Activated gamma-delta T cell (primary cell): ENCODE results near the gene PPP1R36.
"Not testable (repeated sequence)": the region's sequence is repeated elsewhere in the genome, so short reads cannot be mapped to it uniquely, and the experiment has no call there.

Experiments used
- DNase-seq: peaks from one replicate; lab custom pipeline; 2025; lab: John Stamatoyannopoulos, UW

Gene PPP1R36

DNA sequence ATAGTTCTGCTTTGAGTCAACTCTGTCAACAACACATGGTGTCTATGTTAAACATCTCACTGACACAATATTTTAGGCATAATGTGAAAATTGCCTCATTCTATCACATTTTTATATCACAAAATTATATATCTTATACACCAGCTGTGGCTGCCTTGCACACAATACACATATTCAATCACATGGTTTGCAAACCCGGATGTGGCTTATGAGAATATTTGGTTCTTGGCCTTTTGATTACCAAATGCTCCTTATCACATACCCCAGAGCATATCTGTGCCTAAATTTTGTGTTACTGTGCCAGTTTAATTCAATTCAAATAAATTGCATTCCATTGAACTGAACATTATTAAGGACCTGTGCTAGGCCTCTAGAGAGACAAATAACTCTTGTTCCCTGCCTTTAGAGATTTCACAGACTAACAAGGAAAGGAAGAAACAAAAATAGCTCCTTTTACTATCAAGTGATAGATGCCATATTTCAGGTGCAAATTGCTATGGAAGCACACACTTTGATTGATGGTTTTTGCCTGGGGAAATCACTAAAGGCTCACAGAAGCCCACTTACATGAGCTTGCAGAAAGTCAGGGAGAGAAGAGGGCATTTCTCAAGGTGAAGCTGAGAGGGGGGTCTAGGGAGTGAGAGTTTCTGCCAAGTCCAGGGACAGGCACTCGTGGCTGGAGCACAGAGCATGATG is 63.4 kb downstream of the PPP1R36 start:
- no peak for DNase-seq

DNA sequence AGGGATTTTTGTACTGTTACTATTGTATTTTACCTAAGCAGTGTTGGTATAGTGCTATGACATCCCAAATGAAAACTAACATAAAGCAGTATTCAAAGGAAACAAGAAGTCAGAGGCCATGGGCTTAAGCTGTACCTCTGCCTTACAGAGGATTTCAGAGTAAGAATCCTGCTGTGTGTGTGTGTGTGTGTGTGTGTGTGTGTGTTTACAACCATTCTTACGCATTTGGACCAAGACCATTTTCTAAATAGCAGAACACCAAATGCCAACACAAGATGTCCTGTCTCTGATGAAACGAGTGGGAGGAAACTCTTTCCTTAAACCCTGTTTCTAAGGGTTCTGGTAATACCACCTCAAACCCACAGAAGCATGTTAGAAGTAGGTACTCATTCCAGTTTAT is 64.4 kb downstream of the PPP1R36 start:
- no peak for DNase-seq

DNA sequence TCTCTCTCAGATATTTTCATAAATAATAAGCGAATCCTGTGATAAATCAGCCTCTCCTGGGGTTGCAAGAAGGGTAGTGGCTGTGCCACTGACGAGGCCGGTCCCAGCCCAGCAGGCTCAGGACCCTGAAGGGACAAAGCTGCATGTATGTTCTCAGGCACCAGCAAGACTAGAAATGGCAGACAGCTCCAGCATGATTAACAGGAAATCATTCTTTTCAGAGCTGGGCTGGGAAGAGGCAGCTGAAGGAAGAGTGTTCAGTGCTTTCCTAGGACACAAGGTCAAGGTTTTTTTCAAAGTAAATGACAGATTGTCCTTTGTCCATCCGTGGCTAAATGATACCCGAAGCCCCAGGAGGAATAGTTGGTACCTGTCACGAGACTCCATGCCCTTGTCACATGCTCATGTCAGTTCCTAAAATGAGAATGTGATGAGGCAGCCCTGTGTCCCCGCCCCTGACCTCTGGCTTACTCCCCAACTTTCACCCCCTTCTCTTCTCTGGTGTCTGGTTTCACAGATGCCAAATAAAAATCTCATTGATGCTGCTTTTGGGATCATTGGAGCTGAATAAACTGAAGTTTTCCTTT is 65.1 kb downstream of the PPP1R36 start:
- no peak for DNase-seq

DNA sequence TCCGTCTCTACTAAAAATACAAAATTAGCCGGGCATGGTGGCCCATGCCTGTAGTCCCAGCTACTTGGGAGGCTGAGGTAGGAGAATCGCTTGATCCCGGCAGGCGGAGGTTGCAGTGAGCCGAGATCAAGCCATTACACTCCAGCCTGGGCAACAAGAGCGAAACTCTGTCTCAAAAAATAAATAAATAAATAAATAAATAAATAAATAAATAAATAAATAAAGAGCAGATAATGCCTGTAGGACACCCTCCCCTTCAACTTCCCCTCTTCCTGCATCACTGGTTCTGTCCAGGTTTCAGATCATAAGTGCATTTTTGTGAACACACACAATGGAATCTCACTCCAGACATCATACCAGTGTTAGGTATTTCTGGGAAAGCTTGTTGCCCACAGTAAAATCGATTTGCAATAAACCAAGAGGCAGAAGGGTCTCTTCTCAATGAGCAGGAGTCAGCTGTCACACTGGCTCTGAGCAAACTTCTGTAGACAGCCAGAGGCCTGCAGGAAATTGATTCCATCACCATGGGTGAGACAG is 68.2 kb downstream of the PPP1R36 start:
- DNase-seq = not testable (repeated sequence)

DNA sequence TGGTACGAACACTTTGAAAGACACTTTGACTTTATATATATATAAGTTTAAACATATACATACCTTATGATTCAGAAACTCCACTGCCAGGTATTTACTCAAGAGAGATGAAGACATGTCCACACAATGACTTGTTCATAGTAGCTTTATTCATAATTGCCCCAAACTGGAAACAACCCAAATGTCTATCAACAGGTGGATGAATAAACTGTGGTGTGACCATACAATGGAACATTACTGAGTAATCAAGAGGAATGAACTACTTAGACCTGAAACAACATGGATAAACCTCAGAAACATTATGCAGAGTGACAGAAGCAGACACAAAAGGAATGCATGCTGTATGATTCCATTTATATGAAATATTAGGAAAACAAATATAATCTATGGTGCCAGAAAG is 71.1 kb downstream of the PPP1R36 start:
- no peak for DNase-seq

DNA sequence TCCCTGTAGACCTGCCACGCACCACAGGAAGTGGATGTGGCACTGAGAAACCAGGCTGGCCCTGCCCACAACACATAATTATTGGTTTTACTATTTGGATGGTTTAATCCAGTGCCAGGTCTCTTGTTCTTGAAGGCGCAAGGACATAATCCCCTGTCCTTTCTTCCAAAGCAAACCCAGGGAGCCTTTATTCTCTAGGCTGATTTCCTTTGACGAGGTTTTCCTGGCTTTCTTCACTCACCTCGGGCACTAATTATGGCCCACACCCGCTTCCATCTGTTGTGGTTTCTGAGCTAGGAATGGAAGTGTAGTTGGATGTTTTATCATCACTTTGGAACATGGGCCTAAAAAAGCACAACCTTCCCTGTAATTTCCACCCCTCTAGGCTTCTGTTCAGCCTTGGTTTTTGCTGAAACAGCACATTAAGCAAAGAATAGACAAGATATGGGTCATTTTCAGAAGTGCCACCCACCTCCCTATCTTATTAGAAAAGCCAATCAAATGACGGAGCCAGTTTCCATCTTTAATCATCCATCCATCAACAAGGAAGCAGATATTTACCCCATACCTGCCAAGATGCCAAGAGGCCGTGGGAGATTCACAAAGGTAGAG is 73.9 kb downstream of the PPP1R36 start:
- no peak for DNase-seq

DNA sequence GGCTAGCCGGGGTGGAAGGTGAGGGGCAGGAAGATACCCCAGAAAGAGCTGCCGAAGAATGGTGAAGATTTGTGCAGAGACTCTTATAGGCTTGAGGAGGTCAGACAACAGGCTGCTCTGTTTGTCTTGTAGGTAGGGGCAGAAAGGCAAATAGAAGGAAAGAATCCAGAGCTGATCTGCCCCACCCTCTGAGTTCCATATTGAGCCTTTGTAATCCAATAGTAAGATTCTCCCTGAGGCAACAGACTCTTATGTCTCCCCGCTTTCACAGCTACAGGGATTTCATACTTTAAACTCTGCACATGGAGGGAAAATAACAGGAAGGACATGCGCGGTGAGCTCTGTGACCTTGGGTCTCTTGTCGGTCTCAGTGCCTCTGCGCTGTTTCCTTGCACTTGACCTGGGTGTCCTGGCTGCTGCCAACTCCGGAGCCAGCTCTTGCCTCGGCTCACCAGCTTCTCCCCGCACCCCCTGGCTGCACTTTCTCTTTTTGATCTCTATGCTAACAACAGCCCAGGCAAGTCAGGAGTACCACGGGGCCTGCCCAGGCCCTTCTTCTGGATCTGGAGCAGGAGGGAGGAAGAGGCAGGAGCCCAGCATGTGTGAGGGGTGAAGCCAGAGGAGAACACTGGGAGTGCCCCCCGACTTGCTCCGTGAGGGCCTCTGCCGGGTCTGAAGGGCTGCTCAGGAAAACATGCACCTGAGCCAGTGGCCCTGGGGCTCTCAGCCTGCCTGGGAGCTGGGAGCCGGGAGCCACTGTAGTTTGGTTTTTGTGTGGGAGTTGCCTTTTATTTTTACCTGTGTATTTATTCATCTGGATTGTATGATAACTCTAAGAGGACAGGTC is 75.8 kb downstream of the PPP1R36 start:
- DNase-seq = no peak

DNA sequence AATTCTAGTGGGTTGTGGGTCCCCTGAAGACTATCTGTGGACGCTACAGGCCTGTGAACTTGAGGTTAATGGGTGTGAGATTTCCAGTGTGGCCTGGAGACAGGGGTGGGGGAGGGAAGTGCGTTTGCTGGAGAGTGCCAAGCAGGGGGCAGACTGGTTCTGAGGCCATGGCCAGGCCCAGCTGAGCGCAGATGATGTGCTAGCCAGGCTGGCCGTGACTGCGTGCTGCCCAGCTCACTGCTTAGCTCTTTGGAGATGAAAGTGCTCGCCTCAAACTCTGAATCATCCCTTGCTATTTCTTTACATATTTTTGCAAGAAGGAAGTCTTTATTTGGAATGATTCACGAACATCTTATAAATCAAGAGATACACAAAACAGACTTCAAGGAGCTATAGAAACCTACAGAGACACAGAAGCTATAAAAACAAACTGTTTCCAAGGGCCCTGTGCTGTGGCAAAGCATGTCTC is 79.2 kb downstream of the PPP1R36 start:
- no peak for DNase-seq

DNA sequence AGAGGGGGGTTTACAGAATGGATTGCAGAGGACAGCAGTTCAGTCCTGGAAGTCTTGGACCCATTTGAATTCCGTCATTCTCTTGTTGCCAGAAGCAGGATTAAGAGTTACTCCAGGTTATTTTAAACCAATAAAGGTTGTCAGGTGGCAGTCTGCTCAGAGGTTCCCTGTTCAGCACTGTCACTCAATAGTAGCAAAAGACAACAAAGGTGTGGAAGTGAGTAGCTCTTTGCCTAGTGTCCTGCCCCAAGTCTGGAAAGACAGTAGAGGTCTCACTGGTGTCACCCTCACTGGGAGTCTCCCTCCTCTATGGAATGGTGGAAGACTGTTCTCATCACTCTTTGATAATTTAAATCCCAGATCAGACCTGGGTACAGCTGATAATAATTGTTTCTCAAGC is 81.0 kb downstream of the PPP1R36 start:
- DNase-seq = no peak

DNA sequence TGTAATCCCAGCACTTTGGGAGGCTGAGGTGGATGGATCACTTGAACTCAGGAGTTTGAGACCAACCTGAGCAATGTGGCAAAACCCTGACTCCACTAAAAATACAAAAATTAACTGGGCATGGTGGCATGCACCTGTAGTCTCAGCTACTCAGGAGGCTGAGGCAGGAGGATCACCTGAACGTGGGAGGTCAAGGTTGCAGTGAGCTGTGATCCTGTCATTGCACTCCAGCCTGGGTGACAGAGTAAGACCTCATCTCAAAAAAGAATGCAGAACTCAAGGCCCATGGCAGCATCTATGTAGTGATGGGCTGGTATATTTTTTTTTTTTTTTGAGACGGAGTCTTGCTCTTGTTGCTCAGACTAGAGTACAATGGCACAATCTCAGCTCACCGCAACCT is 81.5 kb downstream of the PPP1R36 start:
- not testable (repeated sequence) for DNase-seq

DNA sequence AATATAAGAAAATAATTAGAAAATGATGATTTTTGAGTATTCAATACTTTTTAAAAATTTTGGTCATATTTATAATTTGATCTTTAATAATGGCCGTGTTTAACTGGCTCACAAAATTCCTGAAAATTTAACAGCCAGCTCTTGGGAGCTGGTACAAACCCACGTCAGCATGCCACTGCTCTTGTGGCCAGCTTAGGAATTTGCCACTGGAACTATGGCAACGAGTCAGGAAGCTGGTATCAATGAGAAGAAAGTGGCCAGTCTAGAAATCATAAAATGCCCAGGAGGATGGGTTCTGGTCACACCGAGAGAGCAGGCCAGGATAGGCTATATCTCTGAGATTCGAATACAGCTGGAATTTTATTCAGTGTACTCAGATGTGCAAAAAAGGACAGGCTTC is 82.3 kb downstream of the PPP1R36 start:
- no peak for DNase-seq

DNA sequence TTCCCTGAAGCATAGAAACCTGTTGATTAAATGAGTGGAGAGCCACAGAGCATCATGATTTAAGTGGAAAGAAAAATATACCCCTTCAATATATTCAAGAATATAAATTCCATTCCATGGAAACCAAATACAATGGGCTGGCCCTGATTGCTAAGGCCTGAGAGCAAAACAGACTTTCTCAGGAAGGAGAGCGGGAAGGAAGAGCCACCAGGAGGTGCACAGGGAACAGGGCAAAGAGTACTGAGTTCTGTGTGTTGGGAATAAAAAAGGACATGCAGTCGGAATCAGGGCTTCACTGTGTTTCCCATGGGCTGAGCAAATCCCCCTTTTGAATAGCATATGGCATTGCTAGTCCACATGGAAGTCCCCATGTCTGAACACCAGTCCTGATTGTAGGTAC is 84.8 kb downstream of the PPP1R36 start:
- DNase-seq = no peak

DNA sequence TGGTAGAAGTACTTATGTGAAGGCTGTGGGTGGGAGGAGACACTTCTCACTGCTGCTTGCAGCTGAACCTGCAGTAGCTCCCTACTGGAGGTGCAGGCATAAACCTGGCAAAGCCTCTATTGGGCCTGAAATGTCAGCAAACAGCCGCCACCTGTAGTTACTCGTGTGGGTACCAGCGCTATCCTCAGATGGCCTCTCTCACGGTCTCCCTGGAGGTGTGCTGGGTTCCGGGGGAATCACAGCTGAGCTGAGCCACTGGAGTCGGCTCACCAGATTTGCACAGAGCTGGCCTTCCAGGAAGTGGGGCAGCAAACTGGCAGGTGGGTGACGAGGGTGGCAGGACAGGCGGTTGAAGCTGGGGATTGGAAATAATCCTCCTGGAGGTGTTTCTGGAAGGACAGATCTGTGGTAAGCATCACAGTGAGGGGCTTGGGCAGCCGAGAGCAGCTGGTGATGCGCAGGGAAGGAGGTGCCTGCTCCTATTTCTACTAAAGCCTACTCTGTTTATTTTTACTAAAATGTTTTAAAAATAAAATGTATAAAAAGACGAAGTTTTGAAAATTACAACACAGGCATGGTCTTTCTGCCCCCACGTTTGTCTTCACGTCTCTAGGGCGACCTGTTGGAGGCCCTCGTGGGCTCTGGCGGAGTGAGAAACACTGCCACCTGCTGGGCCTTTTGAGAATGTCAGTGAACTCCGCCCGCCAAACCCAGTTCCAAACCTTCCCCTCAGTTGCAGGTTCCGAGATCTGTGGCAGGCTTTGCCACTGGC is 86.6 kb downstream of the PPP1R36 start:
- no peak for DNase-seq

DNA sequence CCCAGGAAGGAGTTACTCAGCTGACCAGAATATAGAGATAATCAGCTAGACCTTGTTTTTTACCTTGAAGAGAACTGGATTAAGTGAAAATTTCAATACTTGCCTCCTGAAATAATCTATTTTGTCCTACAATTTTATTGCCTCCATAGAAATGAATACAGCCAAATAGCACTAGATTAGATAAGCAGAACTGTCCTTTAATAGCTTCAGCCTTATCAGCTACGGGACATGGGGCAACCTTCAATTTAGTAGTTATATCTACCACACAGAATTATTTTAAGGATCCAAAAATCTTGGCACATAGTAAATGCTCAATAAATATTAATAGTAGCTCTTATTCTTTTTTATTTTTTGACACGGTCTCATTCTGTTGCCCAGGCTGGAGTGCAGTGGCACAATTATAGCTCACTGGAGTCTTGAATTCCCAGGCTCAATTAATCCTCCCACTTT is 87.2 kb downstream of the PPP1R36 start:
- no peak for DNase-seq

DNA sequence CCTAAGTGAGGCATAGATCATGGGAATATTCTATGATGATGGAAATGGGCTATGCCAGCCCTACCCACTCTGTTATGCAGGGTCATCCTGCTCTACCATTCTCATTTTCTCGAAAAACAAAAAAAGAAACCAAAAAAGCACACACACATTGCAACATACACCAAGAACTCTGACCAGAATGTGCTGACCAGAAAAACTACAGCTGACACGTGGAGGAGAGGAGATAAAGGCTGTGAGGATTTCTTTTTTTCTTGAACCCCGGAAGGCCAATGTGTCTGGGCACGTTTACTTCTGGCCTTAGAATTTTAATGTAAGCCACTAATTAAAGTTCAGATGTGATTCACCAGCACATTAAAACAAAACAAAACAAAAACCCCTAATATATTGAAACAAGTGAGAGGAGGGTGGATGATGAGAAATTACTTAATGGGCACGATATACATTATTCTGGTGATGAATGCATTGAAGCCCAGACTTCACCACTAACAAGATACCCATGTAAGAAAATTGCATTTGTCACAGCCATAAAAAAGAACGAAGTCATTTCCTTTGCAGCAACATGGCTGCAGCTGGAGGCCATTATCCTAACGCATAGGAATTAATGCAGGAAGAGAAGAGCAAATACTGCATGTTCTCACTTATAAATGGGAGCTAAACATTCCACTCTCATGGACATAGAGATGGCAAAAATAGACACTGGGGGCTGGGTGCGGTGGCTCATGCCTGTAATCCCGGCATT is 88.1 kb downstream of the PPP1R36 start:
- DNase-seq = no peak

DNA sequence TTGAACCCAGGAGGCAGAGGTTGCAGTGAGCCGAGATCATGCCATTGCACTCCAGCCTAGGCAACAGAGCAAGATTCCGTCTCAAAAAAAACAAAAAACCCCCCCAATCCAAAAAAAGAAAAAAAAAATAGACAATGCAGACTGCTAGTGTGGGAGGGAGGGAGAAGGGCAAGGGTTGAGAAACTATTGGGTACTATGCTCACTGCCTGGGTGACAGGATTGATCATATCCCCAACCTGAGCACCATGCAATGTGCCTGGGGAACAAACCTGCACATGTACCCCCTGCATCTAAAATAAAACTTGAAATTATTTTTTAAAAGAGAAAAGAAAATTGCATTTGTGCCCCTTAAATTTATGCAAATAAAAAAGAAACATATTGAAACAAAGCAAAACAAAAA is 88.9 kb downstream of the PPP1R36 start:
- DNase-seq = no peak
